NCI-H1092 treated with DMSO at 0.1 percent for 48 hours (cell line): Measurements from ENCODE around the gene PROCA1.

ENCODE experiments used
- DNase-seq: peaks from one replicate; lab custom pipeline; 2025; lab: John Stamatoyannopoulos, UW

Gene PROCA1

DNA sequence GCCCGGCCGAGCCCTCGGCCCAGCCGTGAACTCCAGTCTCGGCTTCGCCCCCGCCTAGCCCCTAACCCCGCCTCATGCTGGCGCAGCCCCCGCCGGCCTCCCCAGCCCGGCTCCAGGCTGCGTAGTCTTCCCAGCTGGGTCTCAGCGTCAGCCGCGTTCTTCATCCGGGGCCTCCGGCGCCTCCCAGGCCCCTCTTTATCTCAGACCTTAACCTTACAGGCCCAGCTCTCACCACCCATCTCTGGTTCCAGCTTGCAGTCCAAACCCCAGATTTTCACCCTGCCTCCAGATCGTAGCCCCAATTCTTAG is at the start of gene PROCA1:
Gene PROCA1, minus strand, starts transcription at position 166 of the 309 bp plus-strand sequence. CDS start 228 bp downstream, outside the sequence.
- DNase-seq = no peak

DNA sequence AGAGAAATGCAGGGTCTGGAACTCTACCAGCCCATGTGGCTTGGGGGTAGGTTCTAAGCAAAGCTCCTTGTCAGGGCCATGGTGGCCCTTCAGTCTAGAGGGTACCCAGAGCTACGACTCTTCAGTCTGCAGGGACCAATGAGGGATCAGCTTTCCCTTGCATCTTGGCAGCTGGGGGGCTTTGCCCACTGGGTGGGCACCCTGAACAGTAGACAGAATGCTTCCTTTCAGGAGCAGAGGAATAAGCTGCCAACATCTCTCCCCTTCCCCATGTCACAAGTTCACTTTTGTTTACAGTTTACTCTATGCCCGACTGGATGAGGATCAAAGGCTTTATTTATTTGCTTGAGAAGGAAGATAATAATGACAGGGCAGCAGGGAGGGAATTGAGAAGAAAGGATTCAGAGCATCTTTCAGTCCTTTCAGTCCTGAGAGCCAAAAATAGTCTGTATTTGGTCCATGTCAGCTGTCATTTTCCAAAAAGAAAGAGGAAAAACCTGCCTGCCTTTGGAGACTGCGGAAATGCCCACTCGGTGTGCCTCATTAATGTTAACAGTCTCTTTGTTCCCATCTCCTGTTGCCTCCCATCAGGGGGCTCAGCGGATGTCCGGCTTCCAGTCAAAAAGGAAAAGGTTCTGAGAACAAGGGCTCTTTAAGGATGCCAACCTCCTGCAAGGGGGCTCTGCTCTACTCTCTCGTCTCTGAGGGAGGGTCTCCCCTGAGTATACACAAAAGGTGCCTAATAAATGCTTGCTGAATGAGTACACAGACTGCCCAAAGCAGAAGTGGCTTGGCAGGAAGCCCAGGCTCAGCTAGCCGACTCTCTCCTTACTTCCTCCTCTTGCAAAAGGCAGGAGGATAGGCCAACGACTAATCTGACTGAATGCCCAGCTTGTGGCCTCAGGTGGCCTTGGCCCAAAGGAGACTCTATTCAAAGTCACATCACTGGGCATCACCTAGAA is 49.2 kb upstream of the PROCA1 start:
- peak; percentile 93 for DNase-seq

DNA sequence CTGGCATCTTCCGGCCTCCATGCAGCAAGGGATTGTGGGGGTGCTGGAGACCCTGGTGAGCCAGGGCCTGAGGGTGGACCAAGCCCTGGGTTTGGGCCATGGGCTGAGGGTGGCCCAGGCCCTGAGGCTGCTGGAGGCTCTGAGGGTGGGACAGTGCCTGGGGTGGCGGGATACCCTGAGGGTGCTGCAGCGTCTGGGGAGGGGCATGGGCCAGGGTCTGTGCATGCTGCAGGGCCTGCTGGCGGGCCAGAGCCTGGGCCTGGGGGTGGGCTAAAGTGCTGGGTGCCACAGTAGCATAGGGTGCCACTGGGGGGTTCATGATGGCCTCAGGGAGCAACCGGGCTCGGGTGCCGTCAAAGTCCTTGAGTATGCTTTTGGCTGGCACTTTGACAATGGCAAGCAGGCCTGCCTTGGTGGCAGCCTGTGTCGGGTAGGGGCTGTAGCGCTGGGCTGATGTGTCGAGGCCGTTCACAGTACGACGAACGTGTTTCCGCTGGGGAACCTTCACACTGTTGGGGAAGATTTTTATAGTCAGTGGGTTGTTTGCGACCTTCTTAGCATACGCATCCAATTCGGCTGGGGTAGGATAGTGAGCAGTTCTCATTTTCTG is 47.7 kb upstream of the PROCA1 start:
- DNase-seq = no peak

- no peak for DNase-seq
Observed at GRCh38 chr17:28758411-28759121, 46.9 kb upstream of the PROCA1 start.

- no peak for DNase-seq
Observed at GRCh38 chr17:28756049-28756804, 44.5 kb upstream of the PROCA1 start.

DNA sequence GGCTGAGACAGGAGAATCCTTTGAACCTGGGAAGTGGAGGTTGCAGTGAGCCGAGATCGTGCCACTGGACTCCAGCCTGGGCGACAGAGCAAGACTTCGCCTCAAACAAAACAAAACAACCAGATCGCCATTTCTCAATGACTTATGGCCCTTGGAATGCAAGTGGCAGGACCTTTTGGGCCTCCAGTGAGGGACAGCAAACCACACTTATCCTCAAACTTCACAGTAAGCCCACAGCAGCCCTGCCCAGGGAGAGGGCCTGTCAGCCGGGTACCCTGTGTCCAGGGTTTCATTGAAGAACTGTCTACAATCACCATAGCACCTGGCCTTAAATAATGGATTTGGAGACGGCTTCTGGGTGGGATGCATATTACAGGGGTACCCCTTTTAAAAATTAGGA is 43.8 kb upstream of the PROCA1 start:
- DNase-seq = no peak

- no peak for DNase-seq
Observed at GRCh38 chr17:28751600-28752366, 40.1 kb upstream of the PROCA1 start.

DNA sequence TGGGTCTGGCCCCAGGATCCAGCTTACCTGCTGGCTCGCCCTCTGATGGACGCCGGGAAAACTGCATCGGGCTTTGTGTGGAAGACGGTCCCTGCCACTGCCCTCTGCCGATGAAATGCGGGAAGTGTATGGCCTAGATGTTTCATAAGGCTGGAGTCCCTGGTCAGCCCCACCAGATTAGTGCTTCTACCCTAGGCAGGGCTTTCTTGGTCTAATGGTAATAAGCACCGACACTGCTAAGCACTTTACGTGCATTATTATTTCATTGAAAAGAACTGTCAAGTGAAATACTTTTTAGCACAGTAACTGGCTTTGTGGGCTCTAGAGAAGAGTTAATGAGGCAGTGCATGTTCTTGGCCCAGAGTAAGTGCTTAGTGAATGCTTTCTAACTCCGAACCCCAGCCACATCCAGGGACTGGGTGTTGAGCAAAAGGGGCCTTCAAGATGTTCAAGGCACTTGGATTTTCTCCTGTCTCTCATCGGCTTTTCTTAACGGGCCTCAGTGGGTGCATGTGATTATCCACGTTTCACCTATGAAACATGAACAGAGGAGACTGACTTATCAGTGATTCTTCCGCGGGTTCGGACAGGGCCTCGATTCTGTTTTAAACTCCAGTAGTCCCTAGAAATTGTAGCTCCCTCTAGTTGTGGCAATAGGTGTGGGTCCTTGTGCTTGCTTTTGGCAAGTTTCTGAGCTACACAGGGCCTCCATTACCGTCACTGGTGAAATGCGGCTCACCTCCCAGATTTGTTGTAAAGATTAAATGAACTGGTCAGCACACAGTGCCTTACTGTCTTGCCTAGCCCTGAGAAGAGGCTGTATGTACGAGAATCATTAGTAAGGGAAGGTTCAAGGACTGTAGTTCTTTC is 38.7 kb upstream of the PROCA1 start:
- peak; percentile 81 for DNase-seq

DNA sequence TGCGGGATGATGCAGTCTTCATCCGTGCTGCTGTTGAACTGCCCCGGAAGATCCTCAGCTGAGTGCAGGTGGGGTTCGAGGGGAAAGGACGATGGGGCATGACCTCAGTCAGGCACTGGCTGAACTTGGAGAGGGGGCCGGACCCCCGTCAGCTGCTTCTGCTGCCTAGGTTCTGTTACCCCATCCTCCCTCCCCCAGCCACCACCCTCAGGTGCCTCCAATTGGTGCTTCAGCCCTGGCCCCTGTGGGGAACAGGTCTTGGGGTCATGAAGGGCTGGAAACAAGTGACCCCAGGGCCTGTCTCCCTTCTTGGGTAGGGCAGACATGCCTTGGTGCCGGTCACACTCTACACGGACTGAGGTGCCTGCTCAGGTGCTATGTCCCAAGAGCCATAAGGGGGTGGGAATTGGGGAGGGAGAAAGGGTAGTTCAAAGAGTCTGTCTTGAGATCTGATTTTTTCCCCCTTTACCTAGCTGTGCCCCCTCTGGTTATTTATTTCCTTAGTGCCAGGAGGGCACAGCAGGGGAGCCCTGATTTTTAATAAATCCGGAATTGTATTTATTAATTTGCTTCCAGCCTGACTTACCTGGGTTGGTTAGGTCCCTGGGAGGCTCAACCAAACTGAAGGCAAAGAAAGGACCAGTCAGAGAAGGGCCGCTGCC is 38.0 kb upstream of the PROCA1 start:
- DNase-seq = no peak

GRCh38 chr17:28748852-28749515 is 37.3 kb upstream of the PROCA1 start:
- DNase-seq = no peak

GRCh38 chr17:28747801-28748750 is 36.4 kb upstream of the PROCA1 start:
- DNase-seq = no peak

DNA sequence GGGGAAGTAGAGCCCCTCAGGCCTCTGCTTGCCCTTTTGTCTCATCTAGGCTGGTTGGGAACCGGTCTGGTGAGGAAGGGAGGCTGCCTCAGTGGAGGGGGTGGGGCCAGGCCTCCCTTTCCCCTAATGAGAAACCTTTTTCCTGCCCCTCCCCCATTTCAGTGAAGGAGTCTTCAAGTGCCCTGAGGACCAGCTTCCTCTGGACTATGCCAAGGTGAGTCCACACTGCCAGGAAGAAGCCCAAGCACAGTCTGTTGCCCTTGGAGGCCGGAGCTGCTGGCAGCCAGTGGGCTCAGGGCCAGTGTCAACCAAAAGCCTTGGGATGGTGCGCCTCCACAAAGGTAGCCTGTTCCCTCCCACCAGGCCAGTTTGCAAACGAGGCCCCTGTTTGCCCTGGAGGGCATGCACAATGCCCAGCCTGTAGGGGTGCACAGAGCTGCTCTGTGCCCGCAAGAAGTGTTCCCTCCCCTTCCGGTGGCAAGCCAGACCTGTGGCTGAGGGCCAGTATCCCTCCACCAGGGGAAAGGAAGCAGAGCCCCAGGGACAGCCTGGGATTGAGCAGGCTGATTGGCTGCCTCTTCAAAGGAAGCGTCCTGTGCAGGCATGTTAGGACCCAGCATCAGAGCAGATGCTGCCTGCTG is 35.5 kb upstream of the PROCA1 start:
- DNase-seq = peak; percentile 59

DNA sequence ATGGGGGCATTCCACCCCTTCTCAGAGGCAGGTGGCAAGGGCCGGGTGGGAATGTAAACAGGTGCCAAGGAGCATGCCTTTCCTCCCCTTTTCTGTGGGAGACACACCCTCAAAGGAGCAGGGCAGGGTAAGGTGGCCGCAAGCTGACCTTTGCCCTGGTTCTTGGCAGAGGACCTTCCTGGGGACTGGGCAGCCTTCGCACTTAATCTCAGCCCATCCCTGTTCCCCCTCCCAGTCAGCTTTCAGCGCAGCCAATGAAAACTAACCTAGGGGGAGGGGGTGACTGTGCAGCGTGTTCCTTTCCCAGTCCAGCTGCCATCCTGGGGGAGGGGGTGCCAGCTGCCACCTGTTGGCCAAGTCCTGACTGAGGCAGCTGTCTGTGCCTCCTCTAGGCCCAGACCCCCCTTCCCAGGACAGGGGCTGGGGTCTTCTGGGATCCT is 34.9 kb upstream of the PROCA1 start:
- DNase-seq = peak; percentile 69

- DNase-seq = no peak
Observed at GRCh38 chr17:28745786-28746411, 34.2 kb upstream of the PROCA1 start.

DNA sequence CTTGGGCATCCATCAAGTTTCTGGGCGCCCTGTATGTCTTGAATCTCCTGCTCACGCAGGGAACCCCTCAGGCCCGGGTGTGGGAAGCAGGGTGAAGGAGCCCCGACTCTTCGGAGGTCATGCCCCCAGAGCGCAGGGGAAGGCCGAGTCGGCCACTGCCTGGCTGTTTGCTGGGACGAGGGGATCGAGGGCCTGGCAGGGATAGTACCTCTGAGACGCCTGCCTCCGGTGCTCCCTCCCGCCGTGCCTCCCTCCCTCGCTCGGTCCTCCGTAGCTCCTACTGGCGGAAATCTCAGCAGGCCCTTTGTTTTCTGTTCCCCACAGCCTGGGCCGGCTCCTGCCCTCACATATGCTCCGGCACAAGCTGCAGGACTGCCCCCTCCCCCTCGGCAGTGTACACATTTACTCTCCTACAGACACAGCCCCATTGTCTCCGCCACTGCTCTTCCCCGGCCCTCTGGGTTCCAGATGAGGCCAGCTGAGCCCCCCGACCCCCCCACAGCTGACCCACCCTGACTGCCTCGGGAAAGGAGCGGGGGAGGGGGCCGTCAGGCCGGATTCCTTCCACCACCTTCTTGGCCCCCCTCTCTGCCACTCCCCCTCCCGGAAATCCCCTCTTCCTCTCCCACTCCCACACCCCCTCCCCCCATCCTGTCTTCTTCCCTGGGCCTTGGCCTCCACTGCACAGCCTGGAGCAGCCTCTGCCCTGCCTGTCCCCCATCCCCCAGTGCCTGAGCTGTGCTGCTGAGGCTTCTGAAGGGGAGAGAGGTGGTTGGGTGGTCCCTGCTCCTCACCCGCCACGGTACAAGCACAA is 33.5 kb upstream of the PROCA1 start:
- DNase-seq = peak; percentile 48
